GM12878 (cell line): ENCODE data around the gene SLAMF9. TPM values are rescaled to one million over a fixed set of nuclear protein-coding genes. Genes with fewer than 3 reads are reported as not detected.

Source experiments
- ATAC-seq: fragments of 200-7000 bp; cut with Tn5 transposase; 3 replicates; pipeline ENCODE4 v1.9.1; 2020; ENCODE audit warnings: mild to moderate bottlenecking, moderate library complexity
- BruUV-seq: library from RNA; stranded (reverse); fragments of 400-500 nt; replicated peaks from 2 replicates; lab custom pipeline; 2021; lab: Mats Ljungman, UMichigan
- CTCF ChIA-PET: fragments of 300-600 bp; sonication (Branson Sonifier 250); formaldehyde crosslinking; extraction: SDS; loops from one replicate; lab custom pipeline; 2021; ENCODE audit warnings: inconsistent platforms; lab: Yijun Ruan, JAX
- POLR2A ChIA-PET: fragments of 350-600 bp; formaldehyde crosslinking; extraction: SDS; loops from one replicate; lab custom pipeline; 2021; ENCODE audit warnings: inconsistent platforms; lab: Charles Lee
- RAD21 ChIA-PET: fragments of 300-600 bp; sonication (Branson Sonifier 250); formaldehyde crosslinking; loops from one replicate; lab custom pipeline; 2023; ENCODE audit warnings: antibody characterized with exemption; ENCODE audit not compliant: unreplicated experiment; lab: Charles Lee
- SMC1A ChIA-PET: fragments of 300-600 bp; sonication (Branson Sonifier 250); formaldehyde crosslinking; loops from one replicate; lab custom pipeline; 2023; ENCODE audit not compliant: unreplicated experiment, uncharacterized antibody; lab: Charles Lee
- DNase-seq: peaks from one replicate; pipeline ENCODE4 v3.0.0-alpha.2; 2011; ENCODE audit warnings: low read depth, low spot score
- FAIRE-seq: peaks from 3 replicates; lab custom pipeline; 2011; peaks lifted over from hg19 to GRCh38; lab: Jason Lieb, UNC
- H2AFZ ChIP-seq: 2 replicates; pipeline ENCODE4 v1.6.0; 2011; ENCODE audit warnings: low read depth, low read length, control low read depth; ENCODE audit not compliant: control insufficient read depth
- H3K27ac ChIP-seq: 2 replicates; pipeline ENCODE4 v1.5.1; 2011; ENCODE audit warnings: control low read depth; ENCODE audit not compliant: control insufficient read depth, insufficient read depth
- H3K27me3 ChIP-seq, 2 experiments: replicated peaks in 1 of 2; 2 replicates each; pipeline versions ENCODE4 v1.6.0 to v1.6.1; 2011; ENCODE audit warnings: low read length in 1 of 2; ENCODE audit not compliant: control insufficient read depth in 2 of 2, insufficient read depth in 2 of 2
- H3K36me3 ChIP-seq, 2 experiments: 2 replicates each; pipeline ENCODE4 v1.5.1; 2011; ENCODE audit warnings: low read length in 1 of 2; ENCODE audit not compliant: control insufficient read depth in 2 of 2, insufficient read depth in 2 of 2
- H3K4me1 ChIP-seq: 2 replicates; pipeline ENCODE4 v1.6.1; 2011; ENCODE audit warnings: mild to moderate bottlenecking, low read length, moderate library complexity, mixed read lengths; ENCODE audit not compliant: control insufficient read depth, insufficient read depth
- H3K4me2 ChIP-seq: 2 replicates; pipeline ENCODE4 v1.6.0; 2011; ENCODE audit warnings: control low read depth; ENCODE audit not compliant: control insufficient read depth, insufficient read depth
- H3K4me3 ChIP-seq: fragments of 200-600 bp; sonication (generic); 2 replicates; pipeline ENCODE4 v1.5.1; 2016
- H3K79me2 ChIP-seq: 2 replicates; pipeline ENCODE4 v1.6.0; 2011; ENCODE audit warnings: low read length; ENCODE audit not compliant: control insufficient read depth, insufficient read depth
- H3K9ac ChIP-seq: 2 replicates; pipeline ENCODE4 v1.8.0; 2011; ENCODE audit warnings: low read length, control low read depth, mixed read lengths; ENCODE audit not compliant: control insufficient read depth, insufficient read depth
- H3K9me3 ChIP-seq: replicated peaks from 3 replicates; pipeline ENCODE4 v1.5.1; 2011; ENCODE audit warnings: mild to moderate bottlenecking, low read length; ENCODE audit not compliant: control insufficient read depth, insufficient read depth
- H4K20me1 ChIP-seq: 2 replicates; pipeline ENCODE4 v1.6.0; 2011; ENCODE audit not compliant: control insufficient read depth, insufficient read depth
- ATF7 ChIP-seq: fragments of 450-650 bp; IDR thresholded peaks from 2 replicates; pipeline ENCODE4 v1.6.1; 2016; ENCODE audit warnings: low read depth, mild to moderate bottlenecking
- CBX3 ChIP-seq: fragments of 200-600 bp; sonication (generic); IDR thresholded peaks from 2 replicates; pipeline ENCODE4 v1.6.1; 2016; ENCODE audit warnings: low read depth, borderline replicate concordance
- MXI1 ChIP-seq: fragments of 150-350 bp; IDR thresholded peaks from 2 replicates; pipeline ENCODE4 v1.6.1; 2011; ENCODE audit warnings: low read depth, mild to moderate bottlenecking, inconsistent platforms, low read length, improper control_type of control experiment
- PAX8 ChIP-seq: fragments of 450-650 bp; IDR thresholded peaks from 2 replicates; pipeline ENCODE4 v1.6.1; 2017; ENCODE audit warnings: mild to moderate bottlenecking, moderate library complexity
- RB1 ChIP-seq: fragments of 450-650 bp; formaldehyde crosslinking; IDR thresholded peaks from 2 replicates; pipeline ENCODE4 v1.6.1; 2017; ENCODE audit warnings: mild to moderate bottlenecking, borderline replicate concordance
- SMAD5 ChIP-seq: IDR thresholded peaks from 2 replicates; pipeline ENCODE4 v1.6.1; 2016; ENCODE audit warnings: antibody characterized with exemption, low read depth
- SP1 ChIP-seq: IDR thresholded peaks from one replicate; pipeline ENCODE4 v1.6.1; 2011; ENCODE audit warnings: low read depth, low read length
- SRF ChIP-seq, 2 experiments: IDR thresholded peaks; 2 replicates each; pipeline ENCODE4 v1.6.1; 2011; ENCODE audit warnings: low read depth in 2 of 2, low read length in 2 of 2, mild to moderate bottlenecking in 1 of 2, moderate library complexity in 1 of 2
- WRNIP1 ChIP-seq: IDR thresholded peaks from 2 replicates; pipeline ENCODE4 v1.6.1; 2011; ENCODE audit warnings: low read depth, low read length, improper control_type of control experiment, borderline replicate concordance
- whole genome bisulfite sequencing: methylation state at CpG from one replicate; pipeline ENCODE4 v1.1.6; 2016; ENCODE audit warnings: low lambda C conversion rate; ENCODE audit not compliant: insufficient replicate concordance, insufficient coverage; ENCODE audit errors: missing lambda C conversion rate; 5-methylcytosine and 5-hydroxymethylcytosine counted together
- in situ Hi-C: fragments of 300-500 bp; cut with MboI; formaldehyde crosslinking; loops from 9 replicates; pipeline ENCODE4 v1.14.3; 2018; ENCODE audit warnings: mixed read lengths
- intact Hi-C: fragments of 100-400 bp; cut with micrococcal nuclease; formaldehyde crosslinking; loops from one replicate; pipeline ENCODE4 v1.14.2; 2022; ENCODE audit not compliant: unreplicated experiment
- polyA plus RNA-seq, 11 experiments: library from polyadenylated mRNA; depleted of rRNA in 4 of 11; unstranded in 6 of 11; stranded (reverse) in 5 of 11; fragments of >200 nt; fragmentation: Nextera tagmentation in 4 of 11; fragmentation: Illumina TruSeq in 1 of 11; extraction: Ambion mirVana in 4 of 11; extraction: Trizol in 1 of 11; gene quantifications; 1 replicate in 1 of 11; 2 replicates in 10 of 11; pipeline versions ENCODE4 v1.2.1 to v1.2.3, GENCODE V29; 2011 to 2016; ENCODE audit warnings: inconsistent platforms in 2 of 11, missing spikeins in 2 of 11, low read depth in 1 of 11
- total RNA-seq, 4 experiments: library from RNA; depleted of rRNA in 3 of 4; stranded (reverse); fragments of >200 nt in 3 of 4; fragmentation: Illumina TruSeq in 1 of 4; extraction: Trizol in 1 of 4; gene quantifications; 2 replicates each; pipeline versions ENCODE4 v1.2.1 to v1.2.3, GENCODE V29; 2013 to 2021
- TF ChIP-seq, protein P1 (sequence below): fragments of 450-650 bp; IDR thresholded peaks from 2 replicates; pipeline ENCODE4 v1.6.1; 2016; ENCODE audit warnings: mild to moderate bottlenecking
- TF ChIP-seq, protein P2 (sequence below): IDR thresholded peaks from 2 replicates; pipeline ENCODE4 v1.6.1; 2011; ENCODE audit warnings: low read depth, low read length, improper control_type of control experiment, borderline replicate concordance

The SLAMF9 gene
- total and polyA plus RNA-seq, 10 of the 15 experiments (the other 5 are each of a cell fraction or from before 2014, with no cell fraction given): not detected

DNA sequence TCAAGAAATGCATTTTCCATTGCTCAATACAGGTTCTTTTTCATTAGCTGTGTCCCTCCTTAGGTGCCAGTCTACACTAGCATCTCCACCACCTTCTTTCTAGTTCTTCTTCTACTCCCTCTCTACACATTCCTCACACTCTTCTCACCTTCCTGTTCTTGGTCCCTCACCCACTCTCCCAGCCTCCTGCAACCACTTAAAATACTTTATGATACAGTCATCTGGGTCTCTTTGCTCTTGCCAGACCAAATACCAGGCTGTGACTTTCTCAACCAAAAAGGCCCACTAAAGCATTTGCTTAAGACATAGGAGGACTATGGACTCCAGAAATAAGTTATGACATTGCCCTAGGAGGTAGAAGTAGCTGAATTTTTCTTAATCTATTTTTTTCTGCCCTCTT is 42.6 kb upstream of the SLAMF9 start (continued):
- TF ChIP-seq, protein P1, sequence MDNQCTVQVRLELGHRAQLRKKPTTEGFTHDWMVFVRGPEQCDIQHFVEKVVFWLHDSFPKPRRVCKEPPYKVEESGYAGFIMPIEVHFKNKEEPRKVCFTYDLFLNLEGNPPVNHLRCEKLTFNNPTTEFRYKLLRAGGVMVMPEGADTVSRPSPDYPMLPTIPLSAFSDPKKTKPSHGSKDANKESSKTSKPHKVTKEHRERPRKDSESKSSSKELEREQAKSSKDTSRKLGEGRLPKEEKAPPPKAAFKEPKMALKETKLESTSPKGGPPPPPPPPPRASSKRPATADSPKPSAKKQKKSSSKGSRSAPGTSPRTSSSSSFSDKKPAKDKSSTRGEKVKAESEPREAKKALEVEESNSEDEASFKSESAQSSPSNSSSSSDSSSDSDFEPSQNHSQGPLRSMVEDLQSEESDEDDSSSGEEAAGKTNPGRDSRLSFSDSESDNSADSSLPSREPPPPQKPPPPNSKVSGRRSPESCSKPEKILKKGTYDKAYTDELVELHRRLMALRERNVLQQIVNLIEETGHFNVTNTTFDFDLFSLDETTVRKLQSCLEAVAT: no peak
- TF ChIP-seq MXI1: no peak
- TF ChIP-seq, protein P2, sequence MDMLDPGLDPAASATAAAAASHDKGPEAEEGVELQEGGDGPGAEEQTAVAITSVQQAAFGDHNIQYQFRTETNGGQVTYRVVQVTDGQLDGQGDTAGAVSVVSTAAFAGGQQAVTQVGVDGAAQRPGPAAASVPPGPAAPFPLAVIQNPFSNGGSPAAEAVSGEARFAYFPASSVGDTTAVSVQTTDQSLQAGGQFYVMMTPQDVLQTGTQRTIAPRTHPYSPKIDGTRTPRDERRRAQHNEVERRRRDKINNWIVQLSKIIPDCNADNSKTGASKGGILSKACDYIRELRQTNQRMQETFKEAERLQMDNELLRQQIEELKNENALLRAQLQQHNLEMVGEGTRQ: no peak
- no peak for TF ChIP-seq WRNIP1
- TF ChIP-seq RB1: no peak
- TF ChIP-seq SMAD5: no peak
- no peak for TF ChIP-seq CBX3
- TF ChIP-seq, all 136 proteins: peak for 0

DNA sequence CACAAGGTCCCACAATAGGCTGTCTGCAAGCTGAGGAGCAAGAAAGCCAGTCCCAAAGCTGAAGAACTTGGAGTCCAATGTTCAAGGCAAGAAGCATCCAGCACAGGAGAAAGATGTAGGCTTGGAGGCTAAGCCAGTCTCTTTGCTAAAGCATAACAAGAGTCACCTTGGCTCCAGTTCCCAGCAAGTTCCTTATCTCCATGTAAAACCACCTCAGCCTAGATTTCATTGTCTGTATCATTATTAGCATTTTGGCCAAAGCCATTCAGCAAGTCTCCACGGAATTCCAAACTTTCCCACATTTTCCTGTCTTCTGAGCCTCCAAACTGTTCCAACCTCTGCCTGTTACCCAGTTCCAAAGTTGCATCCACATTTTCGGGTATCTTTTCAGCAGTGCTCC is 40.9 kb upstream of the SLAMF9 start:
- intact Hi-C loops: no loop called here
- CTCF ChIA-PET: interaction anchor here (2.5 kb wide), 1 partner anchor 12 kb away, joined by 25 read pairs; no protein-coding TSS in a partner anchor
- H3K4me3 ChIP-seq: no peak overlapping the region
- no TSS peak for BruUV-seq
- no peak for TF ChIP-seq ATF7
- no peak for TF ChIP-seq PAX8
- no peak for TF ChIP-seq SP1
- no peak for TF ChIP-seq SRF (IDR thresholded peaks at IDR 0.05; ENCODE audit: low read depth in 2 of 2, low read length in 2 of 2)
- FAIRE-seq (no peak), DNase-seq (no peak), ATAC-seq (no peak)
- RAD21 ChIA-PET: interaction anchor here (1.5 kb wide), 1 partner anchor 13 kb away, joined by 5 read pairs; no protein-coding TSS in a partner anchor
- no peak overlapping the region for H3K4me2 ChIP-seq
- no peak overlapping the region for H3K27ac ChIP-seq
- POLR2A ChIA-PET: interaction anchor here (0.6 kb wide), 1 partner anchor 102 kb away, joined by 4 read pairs; no protein-coding TSS in a partner anchor
- WGBS: 0% methylated on average over 2 of the region's 2 CpGs
- no peaks in the 10 kb centered on the region for H3K9me3 ChIP-seq
- H3K27me3 ChIP-seq: no peaks in the 10 kb centered on the region; a peak in 2 of 4 replicates
- H3K79me2 ChIP-seq: no peaks in the 10 kb centered on the region
- H4K20me1 ChIP-seq: no peaks in the 10 kb centered on the region
- no peaks in the 10 kb centered on the region for H3K36me3 ChIP-seq
- no peak overlapping the region for H2AFZ ChIP-seq
- no peak overlapping the region for H3K9ac ChIP-seq
- no peaks in the 10 kb centered on the region for H3K4me1 ChIP-seq
- in situ Hi-C loops: no loop called here
- SMC1A ChIA-PET: interaction anchor here (1.1 to 1.6 kb wide), 2 partner anchors 11 to 13 kb away, joined by 3 to 5 read pairs; no protein-coding TSS in a partner anchor
